ENCODE data around the gene AGAP1.

DNA sequence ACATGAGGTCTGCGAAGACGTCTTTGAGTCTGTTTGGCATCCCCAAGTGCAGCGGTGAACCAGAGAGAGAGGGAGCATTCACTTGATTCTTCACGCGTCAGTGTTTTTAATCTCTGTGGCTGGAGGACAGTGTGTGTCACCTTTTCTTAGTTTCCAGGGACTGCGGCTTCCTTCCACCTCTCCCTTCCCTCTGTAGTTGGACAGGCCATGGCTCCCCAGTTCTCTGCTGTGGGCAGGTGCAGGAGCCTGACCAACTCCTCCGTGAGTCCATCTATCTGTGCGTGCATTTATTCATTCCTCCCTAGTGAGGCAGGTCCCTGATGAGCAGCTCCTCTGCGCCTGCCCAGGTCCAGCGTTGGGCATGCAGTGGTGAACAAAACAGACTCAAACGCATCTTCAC lies 42.9 kb downstream of the AGAP1 start:
- TF ChIP-seq CTCF (IDR thresholded peaks at IDR 0.05) (no peak), POLR2A (IDR thresholded peaks at IDR 0.05) (no peak)
